Stomach smooth muscle (tissue), 2 donors: ENCODE data around the gene SNRPF.

ENCODE experiments used
- H3K27ac ChIP-seq: one replicate; pipeline ENCODE4 v1.7.0; 2013; ENCODE audit warnings: mild to moderate bottlenecking, low read length, inconsistent platforms
- H3K27me3 ChIP-seq, 2 donors: one replicate each; pipeline ENCODE4 v1.7.0; 2013; ENCODE audit warnings: low read length in 2 of 2; ENCODE audit not compliant: insufficient read depth in 2 of 2, control insufficient read depth in 1 of 2
- H3K36me3 ChIP-seq, 2 donors: one replicate each; pipeline ENCODE4 v1.7.0; 2013; ENCODE audit warnings: low read length in 2 of 2; ENCODE audit not compliant: control insufficient read depth in 2 of 2, insufficient read depth in 2 of 2
- H3K4me1 ChIP-seq: one replicate; pipeline ENCODE4 v1.7.0; 2013; ENCODE audit warnings: low read length; ENCODE audit not compliant: control insufficient read depth, insufficient read depth
- H3K4me3 ChIP-seq, 2 donors: one replicate each; pipeline ENCODE4 v1.7.0; 2013; ENCODE audit warnings: low read length in 2 of 2
- H3K9ac ChIP-seq, 2 donors: one replicate each; pipeline ENCODE4 v1.7.0; 2013; ENCODE audit warnings: low read length in 2 of 2, mild to moderate bottlenecking in 1 of 2
- H3K9me3 ChIP-seq, 2 donors: one replicate each; pipeline ENCODE4 v1.7.0; 2013; ENCODE audit warnings: low read length in 2 of 2; ENCODE audit not compliant: control insufficient read depth in 2 of 2
- donor health status: healthy.
- donor health status: Pancreatic carcinoma.

Gene SNRPF

GRCh38 chr12:95887311-95887710 is 28.6 kb downstream of the SNRPF start:
- Histone ChIP-seq H3K9ac (no peak overlapping the region), H3K4me1 (no peaks in the 10 kb centered on the region), H3K36me3 (no peaks in the 10 kb centered on the region), H3K9me3 (peaks cover 0 to 2% of the 10 kb centered on the region in 2 donors), H3K27ac (no peak overlapping the region), H3K4me3 (no peak overlapping the region), H3K27me3 (peaks cover 0 to 2% of the 10 kb centered on the region in 2 donors)

DNA sequence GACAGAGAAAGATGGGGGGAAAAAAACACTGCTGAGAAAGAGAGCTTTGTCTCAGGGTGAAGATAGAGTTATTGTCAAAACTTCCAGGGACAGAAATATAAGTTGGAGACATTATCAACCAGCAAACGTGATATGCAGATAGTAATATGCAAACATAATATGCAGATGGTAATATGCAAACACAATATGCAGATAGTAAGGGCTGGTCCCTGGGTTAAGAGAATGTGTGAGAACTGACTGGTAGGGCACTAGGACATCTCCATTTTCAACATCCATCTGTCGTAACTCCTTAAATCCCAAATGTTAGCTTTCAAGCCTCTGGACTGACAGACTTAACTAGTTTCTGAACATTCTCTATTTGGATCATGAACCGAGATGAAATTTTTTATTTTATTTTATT is 32.2 kb downstream of the SNRPF start:
- H3K9ac ChIP-seq: no peak overlapping the region
- H3K9me3 ChIP-seq: no peaks in the 10 kb centered on the region
- no peak overlapping the region for H3K4me3 ChIP-seq
- peaks cover 0 to 2% of the 10 kb centered on the region in 2 donors for H3K27me3 ChIP-seq
- H3K36me3 ChIP-seq: no peaks in the 10 kb centered on the region
- H3K27ac ChIP-seq: no peak overlapping the region
- no peaks in the 10 kb centered on the region for H3K4me1 ChIP-seq

DNA sequence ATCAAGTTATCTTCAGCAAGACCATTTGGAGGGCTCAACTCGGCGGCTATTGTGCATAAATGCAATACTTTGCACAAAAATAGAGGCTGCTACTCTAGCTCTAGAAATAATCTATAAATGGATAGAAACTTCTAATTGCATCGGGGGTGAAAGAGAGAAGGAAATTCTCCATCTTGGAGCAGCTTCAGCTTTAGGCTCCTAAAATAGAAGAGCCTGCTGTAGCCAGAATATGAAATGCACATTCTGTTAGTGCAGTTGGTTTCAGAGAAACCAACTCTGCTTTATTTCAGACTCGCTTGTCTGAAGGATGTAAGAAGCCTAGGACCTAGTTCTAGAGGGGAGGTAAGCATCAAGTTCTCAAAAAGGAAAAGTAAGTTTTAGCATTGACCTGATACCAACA is 38.1 kb downstream of the SNRPF start:
- Histone ChIP-seq H3K9me3 (no peaks in the 10 kb centered on the region), H3K27ac (no peak overlapping the region), H3K27me3 (no peaks in the 10 kb centered on the region), H3K4me1 (no peaks in the 10 kb centered on the region), H3K9ac (no peak overlapping the region), H3K4me3 (no peak overlapping the region), H3K36me3 (no peaks in the 10 kb centered on the region)

DNA sequence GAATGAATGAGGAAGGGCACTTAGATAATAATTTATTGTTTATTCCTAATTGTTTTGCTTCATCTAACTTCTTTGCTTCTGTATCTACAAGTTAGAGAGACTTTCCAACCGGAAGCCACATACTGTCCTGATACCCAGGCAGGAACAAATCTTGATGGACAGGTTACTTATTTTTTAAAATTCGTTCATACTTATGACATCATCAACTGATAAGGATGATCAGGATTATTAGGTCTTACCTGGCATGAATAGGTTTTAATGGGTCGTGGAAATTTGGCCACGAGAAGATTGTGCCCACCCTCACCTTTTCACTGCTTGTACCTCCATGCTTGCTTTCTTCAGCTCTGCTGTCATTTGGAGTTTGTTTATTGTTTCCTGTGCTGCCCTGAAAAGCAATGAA is 39.3 kb downstream of the SNRPF start:
- H3K9ac ChIP-seq: no peak overlapping the region
- H3K9me3 ChIP-seq: no peaks in the 10 kb centered on the region
- H3K27me3 ChIP-seq: no peaks in the 10 kb centered on the region
- no peak overlapping the region for H3K27ac ChIP-seq
- no peak overlapping the region for H3K4me3 ChIP-seq
- H3K36me3 ChIP-seq: no peaks in the 10 kb centered on the region
- no peaks in the 10 kb centered on the region for H3K4me1 ChIP-seq

GRCh38 chr12:95908573-95908972 is 49.8 kb downstream of the SNRPF start:
- no peaks in the 10 kb centered on the region for H3K4me1 ChIP-seq
- H3K36me3 ChIP-seq: no peaks in the 10 kb centered on the region
- H3K9me3 ChIP-seq: no peaks in the 10 kb centered on the region
- H3K27me3 ChIP-seq: no peaks in the 10 kb centered on the region
- no peak overlapping the region for H3K4me3 ChIP-seq
- H3K9ac ChIP-seq: no peak overlapping the region
- H3K27ac ChIP-seq: no peak overlapping the region

GRCh38 chr12:95909871-95910270 is 51.1 kb downstream of the SNRPF start:
- Histone ChIP-seq H3K4me3 (no peak overlapping the region), H3K9me3 (no peaks in the 10 kb centered on the region), H3K36me3 (no peaks in the 10 kb centered on the region), H3K27ac (no peak overlapping the region), H3K9ac (no peak overlapping the region), H3K4me1 (no peaks in the 10 kb centered on the region), H3K27me3 (no peaks in the 10 kb centered on the region)
